Stimulated activated naive CD8-positive, alpha-beta T cell treated with anti-CD3 and anti-CD28 coated beads, Interleukin-15, Interleukin-2, amounts not matched to agents 100 ng/mL and 50 ng/mL, for 24 hours (primary cell): ENCODE results near the gene ENOX1.

ENCODE experiments used
- H3K27ac Mint-ChIP-seq: one replicate; pipeline ENCODE4 v1.8.0; 2021; ENCODE audit warnings: mild to moderate bottlenecking, mixed read lengths
- H3K27me3 Mint-ChIP-seq: one replicate; pipeline ENCODE4 v1.8.0; 2021; ENCODE audit warnings: mixed read lengths
- H3K36me3 Mint-ChIP-seq: one replicate; pipeline ENCODE4 v1.8.0; 2021; ENCODE audit warnings: low read depth, mixed read lengths
- H3K4me1 Mint-ChIP-seq: one replicate; pipeline ENCODE4 v1.8.0; 2021; ENCODE audit warnings: low read depth, mixed read lengths
- H3K4me3 Mint-ChIP-seq: one replicate; pipeline ENCODE4 v1.8.0; 2021; ENCODE audit warnings: mild to moderate bottlenecking, mixed read lengths
- H3K9me3 Mint-ChIP-seq: one replicate; pipeline ENCODE4 v1.8.0; 2021; ENCODE audit warnings: mixed read lengths

ENOX1 gene

GRCh38 chr13:43240278-43240677, 546.5 kb downstream of the ENOX1 start:
- H3K4me1 Mint-ChIP-seq: no peaks in the 10 kb centered on the region
- no peak overlapping the region for H3K27ac Mint-ChIP-seq
- H3K36me3 Mint-ChIP-seq: no peaks in the 10 kb centered on the region
- peaks cover 17% of the 10 kb centered on the region for H3K27me3 Mint-ChIP-seq
- H3K4me3 Mint-ChIP-seq: no peak overlapping the region
- H3K9me3 Mint-ChIP-seq: no peaks in the 10 kb centered on the region

GRCh38 chr13:43239275-43239840, 547.4 kb downstream of the ENOX1 start:
- Mint-ChIP-seq H3K4me1 (no peaks in the 10 kb centered on the region), H3K4me3 (no peak overlapping the region), H3K9me3 (no peaks in the 10 kb centered on the region), H3K27me3 (peaks cover 17% of the 10 kb centered on the region), H3K27ac (no peak overlapping the region), H3K36me3 (no peaks in the 10 kb centered on the region)

- H3K27me3 Mint-ChIP-seq: peaks cover 13% of the 10 kb centered on the region
- H3K36me3 Mint-ChIP-seq: no peaks in the 10 kb centered on the region
- H3K27ac Mint-ChIP-seq: no peak overlapping the region
- no peaks in the 10 kb centered on the region for H3K9me3 Mint-ChIP-seq
- no peak overlapping the region for H3K4me3 Mint-ChIP-seq
- H3K4me1 Mint-ChIP-seq: no peaks in the 10 kb centered on the region
Observed at GRCh38 chr13:43238341-43239083, 548.3 kb downstream of the ENOX1 start.

DNA sequence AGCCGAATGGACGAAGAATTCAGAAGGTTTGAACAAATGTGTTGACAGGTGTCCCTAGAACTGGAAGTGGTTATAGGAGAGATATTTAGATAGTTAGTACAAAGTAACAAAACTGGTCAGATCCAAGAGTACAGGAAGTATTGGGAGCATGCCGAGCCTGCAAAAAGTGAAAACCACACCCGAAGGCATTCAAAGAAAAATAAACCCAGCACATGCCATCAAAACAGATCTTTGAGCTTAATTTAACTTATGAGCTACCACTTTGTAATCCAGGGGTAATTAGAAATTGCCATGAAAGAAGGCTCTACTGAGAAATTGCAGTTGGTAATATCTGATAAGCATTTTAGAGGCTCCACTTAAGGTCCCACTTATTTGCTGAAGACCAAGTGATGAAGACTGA, 549.2 kb downstream of the ENOX1 start:
- Mint-ChIP-seq H3K36me3 (no peaks in the 10 kb centered on the region), H3K4me3 (no peak overlapping the region), H3K9me3 (no peaks in the 10 kb centered on the region), H3K27me3 (peaks cover 8% of the 10 kb centered on the region), H3K4me1 (no peaks in the 10 kb centered on the region), H3K27ac (no peak overlapping the region)

- Mint-ChIP-seq H3K4me1 (no peaks in the 10 kb centered on the region), H3K27me3 (no peaks in the 10 kb centered on the region), H3K9me3 (no peaks in the 10 kb centered on the region), H3K27ac (no peak overlapping the region), H3K4me3 (no peak overlapping the region), H3K36me3 (no peaks in the 10 kb centered on the region)
Observed at GRCh38 chr13:43235028-43235427, 551.7 kb downstream of the ENOX1 start.

DNA sequence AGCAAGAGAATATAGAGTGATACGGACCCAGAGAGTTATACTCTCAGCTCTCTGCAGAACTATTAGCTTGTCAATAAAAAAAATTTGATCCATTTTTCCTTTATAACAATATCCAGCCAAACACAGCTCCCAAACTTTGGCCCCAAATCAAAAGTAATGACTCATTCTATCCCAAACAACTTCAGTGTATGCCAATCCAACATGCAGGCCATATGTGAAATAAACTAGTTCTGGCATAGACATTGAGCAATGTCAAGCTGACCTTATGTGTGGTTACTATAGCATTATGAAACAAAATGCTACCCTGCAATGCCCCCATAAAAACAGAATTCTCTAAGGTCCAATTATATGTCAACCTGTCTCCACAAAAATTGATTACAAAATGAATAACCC, 553.9 kb downstream of the ENOX1 start:
- no peaks in the 10 kb centered on the region for H3K9me3 Mint-ChIP-seq
- H3K27ac Mint-ChIP-seq: no peak overlapping the region
- H3K4me3 Mint-ChIP-seq: no peak overlapping the region
- no peaks in the 10 kb centered on the region for H3K27me3 Mint-ChIP-seq
- no peaks in the 10 kb centered on the region for H3K36me3 Mint-ChIP-seq
- H3K4me1 Mint-ChIP-seq: no peaks in the 10 kb centered on the region

DNA sequence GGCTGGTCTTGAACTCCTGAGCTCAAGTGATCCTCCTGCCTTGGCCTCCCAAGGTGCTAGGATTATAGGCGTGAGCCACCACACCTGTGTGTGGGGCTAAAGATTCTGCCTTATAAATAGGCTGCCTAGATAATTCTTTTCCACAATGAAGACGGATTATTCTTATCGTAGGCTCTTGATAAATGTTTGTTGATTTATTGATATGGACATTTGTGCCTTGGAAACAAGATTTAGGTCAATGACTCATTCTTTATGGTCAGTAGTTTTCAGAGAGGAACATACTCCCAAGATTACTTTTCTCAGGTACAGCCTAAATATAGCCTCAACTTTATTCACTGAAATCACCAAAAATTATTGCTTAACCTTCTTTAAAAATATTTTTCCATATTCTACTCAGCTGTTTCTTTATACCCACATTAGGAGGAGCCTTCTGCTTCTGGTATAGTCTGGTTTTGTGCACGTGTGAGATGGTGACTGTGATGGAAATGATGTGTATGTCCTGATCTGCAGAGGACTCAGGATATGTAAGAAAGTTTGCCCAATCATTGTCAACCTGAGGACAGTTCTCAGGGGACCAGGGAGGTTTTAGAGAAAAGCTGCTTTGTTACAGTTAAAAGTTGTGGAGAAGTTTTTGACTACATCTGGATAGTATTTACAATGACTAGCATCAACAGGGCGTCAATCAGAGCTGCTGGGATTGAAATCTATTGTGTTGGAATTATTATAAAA, 554.5 kb downstream of the ENOX1 start:
- H3K36me3 Mint-ChIP-seq: no peaks in the 10 kb centered on the region
- no peak overlapping the region for H3K4me3 Mint-ChIP-seq
- no peaks in the 10 kb centered on the region for H3K4me1 Mint-ChIP-seq
- H3K27me3 Mint-ChIP-seq: no peaks in the 10 kb centered on the region
- H3K9me3 Mint-ChIP-seq: no peaks in the 10 kb centered on the region
- no peak overlapping the region for H3K27ac Mint-ChIP-seq

GRCh38 chr13:43230989-43231388, 555.8 kb downstream of the ENOX1 start:
- no peak overlapping the region for H3K4me3 Mint-ChIP-seq
- no peak overlapping the region for H3K27ac Mint-ChIP-seq
- H3K27me3 Mint-ChIP-seq: no peaks in the 10 kb centered on the region
- no peaks in the 10 kb centered on the region for H3K4me1 Mint-ChIP-seq
- no peaks in the 10 kb centered on the region for H3K36me3 Mint-ChIP-seq
- H3K9me3 Mint-ChIP-seq: no peaks in the 10 kb centered on the region

DNA sequence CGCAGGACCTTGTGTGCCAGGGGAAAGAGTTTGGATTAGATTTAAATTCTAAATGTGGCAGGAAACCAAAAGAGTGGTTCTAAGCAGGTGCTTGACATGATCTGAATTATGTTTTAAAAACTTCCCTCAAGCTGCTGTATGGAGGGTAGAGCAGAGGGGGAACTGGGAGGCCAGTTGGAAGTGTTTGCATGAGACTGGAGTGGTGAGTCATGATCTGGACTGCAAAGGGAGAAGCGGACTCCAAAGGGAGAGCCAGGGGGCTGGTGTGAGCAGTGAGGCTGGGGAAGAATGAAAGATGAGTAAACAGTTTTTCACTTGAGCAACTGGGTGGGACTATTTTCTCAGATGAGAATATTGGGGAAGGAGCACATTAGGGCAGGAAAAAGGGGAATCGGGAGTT, 557.3 kb downstream of the ENOX1 start:
- Mint-ChIP-seq H3K4me1 (no peaks in the 10 kb centered on the region), H3K36me3 (no peaks in the 10 kb centered on the region), H3K4me3 (no peak overlapping the region), H3K27me3 (peaks cover 3% of the 10 kb centered on the region), H3K27ac (no peak overlapping the region), H3K9me3 (no peaks in the 10 kb centered on the region)

GRCh38 chr13:43227721-43228120, 559.1 kb downstream of the ENOX1 start:
- no peaks in the 10 kb centered on the region for H3K4me1 Mint-ChIP-seq
- H3K27me3 Mint-ChIP-seq: peaks cover 5% of the 10 kb centered on the region
- no peaks in the 10 kb centered on the region for H3K36me3 Mint-ChIP-seq
- no peaks in the 10 kb centered on the region for H3K9me3 Mint-ChIP-seq
- H3K4me3 Mint-ChIP-seq: no peak overlapping the region
- no peak overlapping the region for H3K27ac Mint-ChIP-seq

- H3K36me3 Mint-ChIP-seq: no peaks in the 10 kb centered on the region
- H3K9me3 Mint-ChIP-seq: no peaks in the 10 kb centered on the region
- peaks cover 9% of the 10 kb centered on the region for H3K27me3 Mint-ChIP-seq
- H3K27ac Mint-ChIP-seq: no peak overlapping the region
- H3K4me3 Mint-ChIP-seq: no peak overlapping the region
- H3K4me1 Mint-ChIP-seq: no peaks in the 10 kb centered on the region
Observed at GRCh38 chr13:43223216-43223615, 563.6 kb downstream of the ENOX1 start.

- H3K27me3 Mint-ChIP-seq: peaks cover 9% of the 10 kb centered on the region
- no peak overlapping the region for H3K27ac Mint-ChIP-seq
- H3K9me3 Mint-ChIP-seq: no peaks in the 10 kb centered on the region
- no peaks in the 10 kb centered on the region for H3K4me1 Mint-ChIP-seq
- no peaks in the 10 kb centered on the region for H3K36me3 Mint-ChIP-seq
- H3K4me3 Mint-ChIP-seq: no peak overlapping the region
Observed at GRCh38 chr13:43222086-43222485, 564.7 kb downstream of the ENOX1 start.

DNA sequence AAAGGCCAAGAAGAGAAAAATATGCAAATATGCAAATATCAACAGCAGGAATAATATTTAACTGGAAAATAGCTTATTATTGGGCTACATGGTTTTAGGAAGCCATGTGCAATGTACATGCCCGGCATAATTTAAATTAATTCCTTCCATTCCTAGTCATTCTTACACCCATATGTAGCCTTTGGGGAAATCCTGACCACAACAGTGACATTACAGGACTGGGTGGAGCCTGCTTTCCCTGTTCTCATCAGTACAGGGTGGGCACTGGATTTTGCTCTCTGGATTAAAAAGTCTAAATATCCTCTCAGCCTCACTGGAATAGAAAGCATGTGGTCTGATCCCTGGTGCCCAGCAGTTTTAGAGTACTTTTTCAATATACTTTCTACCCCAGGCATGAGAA, 565.2 kb downstream of the ENOX1 start:
- no peak overlapping the region for H3K4me3 Mint-ChIP-seq
- no peak overlapping the region for H3K27ac Mint-ChIP-seq
- H3K4me1 Mint-ChIP-seq: no peaks in the 10 kb centered on the region
- peaks cover 9% of the 10 kb centered on the region for H3K27me3 Mint-ChIP-seq
- H3K9me3 Mint-ChIP-seq: no peaks in the 10 kb centered on the region
- H3K36me3 Mint-ChIP-seq: no peaks in the 10 kb centered on the region

- no peak overlapping the region for H3K4me3 Mint-ChIP-seq
- H3K27ac Mint-ChIP-seq: no peak overlapping the region
- no peaks in the 10 kb centered on the region for H3K9me3 Mint-ChIP-seq
- H3K4me1 Mint-ChIP-seq: no peaks in the 10 kb centered on the region
- peaks cover 9% of the 10 kb centered on the region for H3K27me3 Mint-ChIP-seq
- H3K36me3 Mint-ChIP-seq: no peaks in the 10 kb centered on the region
Observed at GRCh38 chr13:43220873-43221595, 565.7 kb downstream of the ENOX1 start.

DNA sequence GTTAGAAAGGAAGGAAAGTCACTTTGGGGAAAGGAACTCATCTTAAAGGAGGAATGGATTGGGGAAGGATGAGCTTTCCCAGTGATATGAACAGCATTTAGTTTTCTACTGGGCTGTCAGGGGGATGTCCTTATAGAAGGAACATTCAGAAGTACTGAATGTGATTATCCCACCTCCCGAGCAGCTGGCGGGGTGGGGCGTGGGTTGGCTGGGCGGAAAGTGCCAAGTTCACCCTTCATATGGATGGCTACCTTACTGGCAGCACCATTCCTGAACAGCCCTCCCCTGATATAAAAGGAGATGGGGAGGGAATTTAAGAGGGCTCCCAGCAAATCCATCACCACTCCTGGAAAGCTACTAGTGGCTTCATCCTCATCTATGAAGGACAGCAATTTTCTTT, 572.6 kb downstream of the ENOX1 start:
- H3K4me1 Mint-ChIP-seq: no peaks in the 10 kb centered on the region

More for the DNA sequence above, 572.6 kb downstream of the ENOX1 start:
- Mint-ChIP-seq H3K27me3 (peaks cover 4% of the 10 kb centered on the region), H3K4me3 (no peak overlapping the region), H3K9me3 (no peaks in the 10 kb centered on the region), H3K27ac (no peak overlapping the region), H3K36me3 (no peaks in the 10 kb centered on the region)
